ENCODE results near the gene IFIT1B. TPM values are rescaled to one million over a fixed set of nuclear protein-coding genes. Genes with fewer than 3 reads are reported as not detected.
"Not testable (repeated sequence)": the region's sequence is repeated elsewhere in the genome, so short reads cannot be mapped to it uniquely, and the experiment has no call there.

Gene IFIT1B
- polyA plus RNA-seq, 1 experiment: not detected

GRCh38 chr10:89389254-89389653 lies 11.4 kb downstream of the IFIT1B start:
- Histone ChIP-seq H3K27ac (ENCODE audit: low read depth, low read length) (no peak overlapping the region), H3K9me3 (ENCODE audit: control insufficient read depth, insufficient read depth, low read length) (no peaks in the 10 kb centered on the region), H3K27me3 (ENCODE audit: control insufficient read depth, insufficient read depth, low read length) (no peaks in the 10 kb centered on the region), H3K4me3 (ENCODE audit: low read depth, low read length) (no peak overlapping the region)
- CTCF ChIA-PET: interaction anchor here (0.6 to 3.0 kb wide), 5 partner anchors 20 to 449 kb away, joined by 3 to 16 read pairs (median 3); no protein-coding TSS in a partner anchor
- no peak for DNase-seq (ENCODE audit: low read depth, low spot score)
- peak; percentile 52 for TF ChIP-seq CTCF (IDR thresholded peaks at IDR 0.05; ENCODE audit: low read depth, low read length)
- POLR2A ChIA-PET: no interaction called here

- Histone ChIP-seq H3K4me3 (ENCODE audit: low read depth, low read length) (no peak overlapping the region), H3K27ac (ENCODE audit: low read depth, low read length) (no peak overlapping the region), H3K27me3 (ENCODE audit: control insufficient read depth, insufficient read depth, low read length) (no peaks in the 10 kb centered on the region), H3K9me3 (ENCODE audit: control insufficient read depth, insufficient read depth, low read length) (no peaks in the 10 kb centered on the region)
- CTCF ChIA-PET: interaction anchor here (3.0 to 3.1 kb wide), 2 partner anchors 21 to 173 kb away, joined by 13 to 17 read pairs; no protein-coding TSS in a partner anchor
- POLR2A ChIA-PET: no interaction called here
- DNase-seq (ENCODE audit: low read depth, low spot score): no peak
- no peak for TF ChIP-seq CTCF (IDR thresholded peaks at IDR 0.05; ENCODE audit: low read depth, low read length)
These were observed 12.8 kb downstream of the IFIT1B start for GRCh38 chr10:89390476-89391225.

- H3K4me3 ChIP-seq (ENCODE audit: low read depth, low read length); H3K27ac ChIP-seq (ENCODE audit: low read depth, low read length); POLR2A ChIA-PET; DNase-seq (ENCODE audit: low read depth, low spot score); H3K27me3 ChIP-seq (ENCODE audit: control insufficient read depth, insufficient read depth, low read length); H3K9me3 ChIP-seq (ENCODE audit: control insufficient read depth, insufficient read depth, low read length): not testable (repeated sequence)
- CTCF ChIA-PET: interaction anchor here (3.1 kb wide), 1 partner anchor 22 kb away, joined by 17 read pairs; no protein-coding TSS in a partner anchor
These were observed 13.3 kb downstream of the IFIT1B start for GRCh38 chr10:89391226-89391576.

- Histone ChIP-seq H3K27ac (ENCODE audit: low read depth, low read length) (peak within 1 kb of the TSS; percentile 81), H3K9me3 (ENCODE audit: control insufficient read depth, insufficient read depth, low read length) (no peaks in the 10 kb centered on the region), H3K27me3 (ENCODE audit: control insufficient read depth, insufficient read depth, low read length) (no peaks in the 10 kb centered on the region), H3K4me3 (ENCODE audit: low read depth, low read length) (peak within 1 kb of the TSS; percentile 75)
- TF ChIP-seq CTCF (IDR thresholded peaks at IDR 0.05; ENCODE audit: low read depth, low read length): no peak
- POLR2A ChIA-PET: interaction anchor here (0.6 to 1.8 kb wide), 8 partner anchors 17 to 1621 kb away, joined by 3 to 12 read pairs (median 8); partner anchors contain the start of gene IFIT3
- CTCF ChIA-PET: interaction anchor here (0.7 to 3.1 kb wide), 6 partner anchors 22 to 582 kb away, joined by 3 to 17 read pairs (median 4); partner anchors contain the start of gene IFIT5
- peak; percentile 85 for DNase-seq (ENCODE audit: low read depth, low spot score)
These were observed 14.3 kb downstream of the IFIT1B start, which contains the start of gene IFIT1 for GRCh38 chr10:89391907-89392756. Gene IFIT1, plus strand, starts transcription at chr10:89392623. Its CDS starts 90 bp downstream, at chr10:89392713.

- ChIA-PET POLR2A (interaction anchor here (0.6 to 1.8 kb wide), 8 partner anchors 18 to 131 kb away, joined by 5 to 12 read pairs (median 8); partner anchors contain the start of genes IFIT3 and IFIT5), CTCF (interaction anchor here (0.9 to 3.1 kb wide), 5 partner anchors 21 to 583 kb away, joined by 3 to 17 read pairs (median 4); partner anchors contain the start of gene IFIT5)
- peak; percentile 75 for DNase-seq (ENCODE audit: low read depth, low spot score)
- Histone ChIP-seq H3K27ac (ENCODE audit: low read depth, low read length) (peak overlapping the region; percentile 81), H3K4me3 (ENCODE audit: low read depth, low read length) (peak overlapping the region; percentile 75), H3K9me3 (ENCODE audit: control insufficient read depth, insufficient read depth, low read length) (no peaks in the 10 kb centered on the region), H3K27me3 (ENCODE audit: control insufficient read depth, insufficient read depth, low read length) (no peaks in the 10 kb centered on the region)
- TF ChIP-seq CTCF (IDR thresholded peaks at IDR 0.05; ENCODE audit: low read depth, low read length): no peak
These were observed 15.1 kb downstream of the IFIT1B start for GRCh38 chr10:89392974-89393373.

Measured in AG04450 (cell line).